Small intestine (tissue), 16 donors: ENCODE measurements around the gene FGA. TPM values are rescaled to one million over a fixed set of nuclear protein-coding genes. Genes with fewer than 3 reads are reported as not detected.

ENCODE experiments used
- DNase-seq, 2 donors: peaks; one replicate each; pipeline versions ENCODE4 v3.0.0 to v3.0.0-alpha.2; 2013
- FAIRE-seq: peaks from 2 replicates; lab custom pipeline; 2012; peaks lifted over from hg19 to GRCh38; lab: Jason Lieb, UNC
- H3K27ac ChIP-seq, 3 donors: one replicate each; pipeline ENCODE4 v1.5.1; 2013; ENCODE audit warnings: low read length in 2 of 3, mild to moderate bottlenecking in 2 of 3, control low read depth in 1 of 3, inconsistent platforms in 1 of 3, low read depth in 1 of 3, moderate library complexity in 1 of 3
- H3K27me3 ChIP-seq, 3 donors: one replicate each; pipeline ENCODE4 v1.6.1; 2013; ENCODE audit warnings: low read length in 3 of 3, inconsistent platforms in 1 of 3; ENCODE audit not compliant: control insufficient read depth in 3 of 3, insufficient read depth in 3 of 3
- H3K36me3 ChIP-seq, 3 donors: one replicate each; pipeline ENCODE4 v1.6.1; 2013; ENCODE audit warnings: low read length in 3 of 3, inconsistent platforms in 1 of 3, low read depth in 1 of 3, mild to moderate bottlenecking in 1 of 3, moderate library complexity in 1 of 3; ENCODE audit not compliant: control insufficient read depth in 3 of 3, insufficient read depth in 2 of 3
- H3K4me1 ChIP-seq, 3 donors: one replicate each; pipeline ENCODE4 v1.6.1; 2013; ENCODE audit warnings: low read length in 2 of 3, inconsistent platforms in 1 of 3, low read depth in 1 of 3, mild to moderate bottlenecking in 1 of 3, moderate library complexity in 1 of 3; ENCODE audit not compliant: control insufficient read depth in 3 of 3, insufficient read depth in 2 of 3
- H3K4me3 ChIP-seq, 3 donors: one replicate each; pipeline ENCODE4 v1.5.1; 2013; ENCODE audit warnings: low read length in 3 of 3, control low read depth in 1 of 3, inconsistent platforms in 1 of 3, low read depth in 1 of 3, mild to moderate bottlenecking in 1 of 3, moderate library complexity in 1 of 3
- H3K9me3 ChIP-seq, 2 donors: one replicate each; pipeline ENCODE4 v1.6.1; 2013; ENCODE audit warnings: low read depth in 1 of 2, low read length in 1 of 2; ENCODE audit not compliant: control insufficient read depth in 2 of 2, insufficient read depth in 1 of 2
- WGBS, 3 donors: extraction: QIAGEN DNeasy Blood & Tissue Kit; methylation state at CpG; one replicate each; pipeline ENCODE4 v1.1.7; 2013; 5-methylcytosine and 5-hydroxymethylcytosine counted together
- long read RNA-seq, 10 donors: transcript quantifications; one replicate each; lab custom pipeline, GENCODE V29; 2026
- polyA plus RNA-seq, 4 donors: library from polyadenylated mRNA; stranded (reverse) in 3 of 4; unstranded in 1 of 4; fragments of 200-250 nt in 3 of 4; fragments of 120-200 nt in 1 of 4; gene quantifications; one replicate each; pipeline versions ENCODE4 v1.2.1 to v1.2.3, GENCODE V29; 2013
- donor health status: healthy with polysubstance abuse.
- donor health status: control.
- donor health status: control.
- donor health status: Bipolar disorder and iron deficiency.
- donor health status: healthy.

FGA gene
- polyA plus RNA-seq, result 10 to 100 TPM in 1 of 4 donors, under 1 TPM in 1, not detected in 2; 0.36 to 24.6 TPM
- long read RNA-seq, donor 1, transcript FGA-202 (5 exons, 2,248 nt), result major isoform, 19 of 27 reads
- long read RNA-seq, donor 1, partial matches to known transcripts, result 7 of 27 reads
- long read RNA-seq, donor 1, other reads (novel, unspliced or antisense), result 0 of 27 reads
- long read RNA-seq, donor 2, partial matches to known transcripts, result 0 of 1 reads
- long read RNA-seq, donor 2, other reads (novel, unspliced or antisense), result 0 of 1 reads
- long read RNA-seq, donor 3, partial matches to known transcripts, result 0 of 3 reads
- long read RNA-seq, donor 3, other reads (novel, unspliced or antisense), result 0 of 3 reads
- long read RNA-seq, donor 4, result 0 reads
- long read RNA-seq, donor 5, partial matches to known transcripts, result 0 of 2 reads
- long read RNA-seq, donor 5, other reads (novel, unspliced or antisense), result 0 of 2 reads
- long read RNA-seq, donor 6, transcript FGA-202 (5 exons, 2,248 nt), result major isoform, 5 of 5 reads
- long read RNA-seq, donor 6, partial matches to known transcripts, result 0 of 5 reads
- long read RNA-seq, donor 6, other reads (novel, unspliced or antisense), result 0 of 5 reads
- long read RNA-seq, donor 7, result 0 reads
- long read RNA-seq, donor 8, result 0 reads
- long read RNA-seq, donor 9, result 0 reads
- long read RNA-seq, donor 10, partial matches to known transcripts, result 0 of 1 reads
- long read RNA-seq, donor 10, other reads (novel, unspliced or antisense), result 0 of 1 reads

GRCh38 chr4:154590329-154591006, at the start of gene FGA:
Gene FGA (minus strand): TSS chr4:154590742. CDS start chr4:154590687, 55 bp downstream.
- peaks cover 0 to 31% (median 2%) of the 10 kb centered on the region in 3 donors for H3K4me1 ChIP-seq
- DNase-seq (peak; percentile 72 to 86), FAIRE-seq (no peak)
- peaks cover 0 to 10% (median 0%) of the 10 kb centered on the region in 3 donors for H3K36me3 ChIP-seq
- H3K9me3 ChIP-seq, result peaks cover 0 to 16% of the 10 kb centered on the region in 2 donors
- H3K4me3 ChIP-seq, result peak within 1 kb of the TSS in 1 of 3 donors; percentile 29
- H3K27ac ChIP-seq, result peak within 1 kb of the TSS in 1 of 3 donors; percentile 81
- WGBS, 3 donors, result 17 to 50% (median 24%) methylated on average over 3 of the region's 3 CpGs
- peaks cover 0 to 5% (median 0%) of the 10 kb centered on the region in 3 donors for H3K27me3 ChIP-seq

GRCh38 chr4:154634058-154634457, 43.5 kb upstream of the FGA start:
- Histone ChIP-seq H3K4me1 (no peaks in the 10 kb centered on the region), H3K4me3 (no peak overlapping the region)
- FAIRE-seq, result no peak

GRCh38 chr4:154631828-154632227, 41.3 kb upstream of the FGA start:
- H3K27me3 ChIP-seq, result peaks cover 0 to 7% (median 4%) of the 10 kb centered on the region in 3 donors
- H3K36me3 ChIP-seq, result no peaks in the 10 kb centered on the region
- peaks cover 0 to 7% (median 0%) of the 10 kb centered on the region in 3 donors for H3K4me1 ChIP-seq
- FAIRE-seq, result no peak
- no peak overlapping the region for H3K27ac ChIP-seq
- no peak for DNase-seq
- H3K4me3 ChIP-seq, result no peak overlapping the region
- H3K9me3 ChIP-seq, result no peaks in the 10 kb centered on the region
- WGBS, 3 donors, result 60 to 67% (median 61%) methylated on average over 2 of the region's 2 CpGs

More at GRCh38 chr4:154634058-154634457, 43.5 kb upstream of the FGA start:
- Histone ChIP-seq H3K27ac (no peak overlapping the region), H3K36me3 (no peaks in the 10 kb centered on the region), H3K9me3 (no peaks in the 10 kb centered on the region), H3K27me3 (no peaks in the 10 kb centered on the region)
- WGBS, 3 donors, result 47 to 70% (median 67%) methylated on average over 3 of the region's 3 CpGs
- no peak for DNase-seq

GRCh38 chr4:154630324-154630723, 39.8 kb upstream of the FGA start:
- no peaks in the 10 kb centered on the region for H3K36me3 ChIP-seq
- DNase-seq (no peak), FAIRE-seq (no peak)
- H3K9me3 ChIP-seq, result no peaks in the 10 kb centered on the region
- peaks cover 0 to 15% (median 0%) of the 10 kb centered on the region in 3 donors for H3K4me1 ChIP-seq
- no peak overlapping the region for H3K27ac ChIP-seq
- H3K27me3 ChIP-seq, result peaks cover 0 to 7% (median 4%) of the 10 kb centered on the region in 3 donors
- no peak overlapping the region for H3K4me3 ChIP-seq

GRCh38 chr4:154626793-154627484, 36.4 kb upstream of the FGA start:
- WGBS, 3 donors, result 3 to 8% (median 6%) methylated on average over 40 to 48 of the region's 48 CpGs
- Histone ChIP-seq H3K36me3 (no peaks in the 10 kb centered on the region), H3K27ac (peak overlapping the region in 1 of 3 donors; percentile 21), H3K4me3 (peak overlapping the region in 2 of 3 donors; percentile 21 to 47), H3K4me1 (peaks cover 0 to 17% (median 0%) of the 10 kb centered on the region in 3 donors), H3K27me3 (peaks cover 0 to 7% (median 4%) of the 10 kb centered on the region in 3 donors), H3K9me3 (no peaks in the 10 kb centered on the region)
- FAIRE-seq (no peak), DNase-seq (peak; percentile 44 to 78)

GRCh38 chr4:154625971-154626370, 35.4 kb upstream of the FGA start:
- no peak overlapping the region for H3K4me3 ChIP-seq
- FAIRE-seq (no peak), DNase-seq (peak; percentile 14 to 50)
- H3K9me3 ChIP-seq, result no peaks in the 10 kb centered on the region
- H3K36me3 ChIP-seq, result no peaks in the 10 kb centered on the region
- H3K4me1 ChIP-seq, result peaks cover 0 to 17% (median 0%) of the 10 kb centered on the region in 3 donors
- peaks cover 0 to 7% (median 4%) of the 10 kb centered on the region in 3 donors for H3K27me3 ChIP-seq
- WGBS, 3 donors, result 71 to 84% (median 77%) methylated on average over 3 of the region's 3 CpGs
- no peak overlapping the region for H3K27ac ChIP-seq

DNA sequence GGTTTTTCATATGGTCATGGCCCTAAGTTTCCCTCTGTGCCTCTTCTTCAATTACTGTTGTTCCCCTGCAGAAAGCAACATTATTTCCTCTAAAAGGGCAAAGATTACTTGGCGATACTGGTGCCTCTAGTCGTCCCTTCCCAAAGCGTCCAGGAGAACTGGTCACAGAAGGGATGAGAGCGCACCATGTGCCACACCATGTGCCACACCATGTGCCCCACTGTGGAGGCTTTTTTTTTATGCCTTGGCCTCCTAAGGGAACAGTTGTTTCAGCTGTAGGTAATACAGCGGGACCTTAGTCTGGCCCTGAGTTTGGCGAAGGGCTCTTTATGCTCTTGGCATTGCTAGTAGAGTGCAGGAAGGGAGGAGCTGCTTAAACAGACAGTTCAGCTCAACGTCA, 33.5 kb upstream of the FGA start:
- Histone ChIP-seq H3K27me3 (peaks cover 0 to 7% (median 4%) of the 10 kb centered on the region in 3 donors), H3K4me3 (no peak overlapping the region), H3K36me3 (no peaks in the 10 kb centered on the region), H3K4me1 (peaks cover 0 to 17% (median 0%) of the 10 kb centered on the region in 3 donors), H3K9me3 (no peaks in the 10 kb centered on the region), H3K27ac (no peak overlapping the region)
- FAIRE-seq, result no peak
- 80 to 85% (median 83%) methylated on average over 7 of the region's 7 CpGs for WGBS, 3 donors
- DNase-seq, result no peak
